Thymus (tissue), 11 donors: ENCODE data around the gene EML6. TPM values are rescaled to one million over a fixed set of nuclear protein-coding genes. Genes with fewer than 3 reads are reported as not detected.

Experiments used
- DNase-seq, 9 donors: peaks; one replicate each; pipeline ENCODE4 v3.0.0-alpha.2; 2013; ENCODE audit warnings: low spot score in 9 of 9, low read depth in 6 of 9, missing footprints in 1 of 9
- H3K27ac ChIP-seq, 2 donors: one replicate each; pipeline ENCODE4 v1.5.1; 2013; ENCODE audit warnings: control low read depth in 1 of 2, low read depth in 1 of 2, low read length in 1 of 2, mild to moderate bottlenecking in 1 of 2, moderate library complexity in 1 of 2
- H3K27me3 ChIP-seq, 2 donors: one replicate each; pipeline ENCODE4 v1.5.1; 2013; ENCODE audit warnings: low read length in 1 of 2; ENCODE audit not compliant: control insufficient read depth in 2 of 2, insufficient read depth in 1 of 2
- H3K36me3 ChIP-seq, 2 donors: one replicate each; pipeline ENCODE4 v1.5.1; 2013; ENCODE audit warnings: low read length in 1 of 2, mild to moderate bottlenecking in 1 of 2, moderate library complexity in 1 of 2; ENCODE audit not compliant: control insufficient read depth in 2 of 2, insufficient read depth in 2 of 2
- H3K4me1 ChIP-seq, 2 donors: one replicate each; pipeline ENCODE4 v1.5.1; 2013; ENCODE audit warnings: low read length in 2 of 2; ENCODE audit not compliant: control insufficient read depth in 2 of 2, insufficient read depth in 2 of 2
- H3K4me3 ChIP-seq, 2 donors: one replicate each; pipeline ENCODE4 v1.5.1; 2013; ENCODE audit warnings: low read length in 2 of 2, control low read depth in 1 of 2, mild to moderate bottlenecking in 1 of 2
- H3K9me3 ChIP-seq, 2 donors: one replicate each; pipeline ENCODE4 v1.5.1; 2013; ENCODE audit warnings: low read length in 1 of 2, mild to moderate bottlenecking in 1 of 2; ENCODE audit not compliant: control insufficient read depth in 2 of 2, insufficient read depth in 1 of 2
- WGBS: extraction: QIAGEN DNeasy Blood & Tissue Kit; methylation state at CpG from one replicate; pipeline ENCODE4 v1.1.7; 2013; 5-methylcytosine and 5-hydroxymethylcytosine counted together
- polyA plus RNA-seq: library from polyadenylated mRNA; stranded (reverse); fragments of 200-250 nt; gene quantifications from one replicate; pipeline ENCODE4 v1.2.3, GENCODE V29; 2013
- total RNA-seq: library from RNA; stranded (reverse); fragments of 120-200 nt; gene quantifications from one replicate; pipeline ENCODE4 v1.2.4, GENCODE V29; 2013
- donor health status: healthy.

Gene EML6
- total and polyA plus RNA-seq, 2 donors = 1.2 to 3.4 TPM

DNA sequence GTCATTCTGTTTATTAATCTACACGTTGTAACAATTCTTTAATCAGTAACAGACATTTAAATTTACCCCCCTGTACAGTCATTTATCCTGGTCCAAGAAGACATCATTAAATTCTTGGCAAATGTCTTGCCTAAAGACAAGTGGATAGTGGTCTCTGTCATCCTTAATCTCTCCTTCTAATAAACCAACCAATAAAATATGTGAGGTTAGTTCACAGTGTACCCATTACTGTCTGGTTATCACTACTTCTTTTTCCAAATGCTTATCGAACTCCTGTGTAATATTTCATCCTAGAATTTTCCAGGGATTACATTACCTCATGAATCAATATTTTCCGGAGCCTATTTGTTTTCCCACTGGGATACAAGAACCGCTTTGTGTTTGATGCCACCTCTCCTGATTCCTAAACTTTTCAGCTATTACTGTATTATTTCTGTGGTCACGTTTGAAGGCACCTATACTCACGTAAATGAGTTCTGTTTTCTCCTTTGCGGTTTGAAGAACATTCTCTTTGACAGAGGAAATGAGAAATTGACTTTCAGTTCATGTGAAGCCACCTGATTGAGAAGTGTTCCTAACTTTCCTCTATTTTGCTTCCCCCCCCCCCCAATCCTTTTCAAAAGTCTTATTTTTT lies 195.3 kb downstream of the EML6 start:
- DNase-seq = no peak
- Histone ChIP-seq H3K36me3 (no peaks in the 10 kb centered on the region), H3K9me3 (no peaks in the 10 kb centered on the region), H3K4me3 (no peak overlapping the region), H3K27ac (no peak overlapping the region), H3K27me3 (no peaks in the 10 kb centered on the region), H3K4me1 (no peaks in the 10 kb centered on the region)
- 84% methylated on average over 7 of the region's 7 CpGs for WGBS

DNA sequence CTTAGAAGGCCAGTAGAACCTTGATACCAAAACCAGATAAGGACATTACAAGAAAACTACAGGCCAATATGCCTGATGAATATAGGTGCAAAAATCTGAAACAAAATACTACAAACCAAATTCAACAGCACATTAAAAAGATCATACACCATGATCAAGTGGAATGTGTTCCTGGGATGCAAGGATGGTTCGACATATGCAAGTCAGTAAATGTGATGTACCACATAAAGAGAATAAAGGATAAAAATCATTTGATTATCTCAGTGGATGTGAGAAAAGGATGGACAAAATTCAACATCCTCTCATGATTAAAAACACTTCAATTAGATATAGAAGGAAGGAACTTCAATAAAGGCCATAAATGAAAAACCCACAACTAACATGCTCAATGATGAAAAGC lies 197.2 kb downstream of the EML6 start:
- Histone ChIP-seq H3K27me3 (no peaks in the 10 kb centered on the region), H3K4me3 (no peak overlapping the region), H3K9me3 (no peaks in the 10 kb centered on the region), H3K4me1 (no peaks in the 10 kb centered on the region), H3K27ac (no peak overlapping the region), H3K36me3 (no peaks in the 10 kb centered on the region)
- 97% methylated on average over 1 of the region's 1 CpG for WGBS
- DNase-seq = no peak

DNA sequence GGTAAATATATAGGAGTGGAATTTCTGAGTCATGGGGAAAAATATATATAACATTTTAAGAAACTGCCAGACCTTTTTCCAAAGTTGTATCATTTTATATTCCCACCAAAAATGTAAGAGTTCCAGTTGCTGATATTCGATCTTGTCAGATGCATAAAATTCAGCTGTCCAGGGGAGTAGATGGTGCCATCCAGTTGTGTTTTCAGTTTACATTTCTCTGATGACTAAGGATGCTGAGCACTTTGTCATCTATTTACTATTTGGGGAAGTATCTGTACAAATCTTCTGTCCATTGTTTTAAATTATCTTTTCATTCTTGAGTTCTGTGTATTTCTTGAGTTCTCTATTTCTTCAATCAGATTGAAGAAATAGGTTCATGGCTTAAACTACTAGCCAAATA lies 200.7 kb downstream of the EML6 start:
- Histone ChIP-seq H3K4me1 (no peaks in the 10 kb centered on the region), H3K36me3 (no peaks in the 10 kb centered on the region), H3K4me3 (no peak overlapping the region), H3K27ac (no peak overlapping the region), H3K9me3 (no peaks in the 10 kb centered on the region), H3K27me3 (no peaks in the 10 kb centered on the region)
- DNase-seq = no peak
- WGBS = 96% methylated on average over 1 of the region's 1 CpG

DNA sequence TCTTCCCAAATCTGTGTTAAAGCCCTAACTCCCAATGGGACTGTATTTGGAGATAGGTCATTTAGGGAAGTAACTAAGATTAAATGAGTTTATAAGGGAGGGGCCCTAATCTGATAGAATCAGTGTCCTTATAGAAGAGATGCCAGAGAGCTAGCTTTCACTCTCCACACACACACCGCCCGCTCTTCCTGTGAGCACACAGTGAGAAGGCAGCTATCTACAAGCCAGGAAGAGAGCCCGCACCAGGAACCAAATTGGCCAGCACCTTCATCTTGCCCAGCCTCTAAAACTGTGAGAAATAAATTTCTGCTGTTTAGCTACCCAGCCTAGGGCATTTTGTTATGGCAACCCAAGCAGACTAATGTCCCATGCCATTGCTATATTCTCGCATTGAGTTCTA lies 201.6 kb downstream of the EML6 start:
- Histone ChIP-seq H3K4me1 (no peaks in the 10 kb centered on the region), H3K27me3 (no peaks in the 10 kb centered on the region), H3K36me3 (no peaks in the 10 kb centered on the region), H3K4me3 (no peak overlapping the region), H3K27ac (no peak overlapping the region), H3K9me3 (no peaks in the 10 kb centered on the region)
- DNase-seq = no peak
- WGBS = 98% methylated on average over 4 of the region's 4 CpGs

DNA sequence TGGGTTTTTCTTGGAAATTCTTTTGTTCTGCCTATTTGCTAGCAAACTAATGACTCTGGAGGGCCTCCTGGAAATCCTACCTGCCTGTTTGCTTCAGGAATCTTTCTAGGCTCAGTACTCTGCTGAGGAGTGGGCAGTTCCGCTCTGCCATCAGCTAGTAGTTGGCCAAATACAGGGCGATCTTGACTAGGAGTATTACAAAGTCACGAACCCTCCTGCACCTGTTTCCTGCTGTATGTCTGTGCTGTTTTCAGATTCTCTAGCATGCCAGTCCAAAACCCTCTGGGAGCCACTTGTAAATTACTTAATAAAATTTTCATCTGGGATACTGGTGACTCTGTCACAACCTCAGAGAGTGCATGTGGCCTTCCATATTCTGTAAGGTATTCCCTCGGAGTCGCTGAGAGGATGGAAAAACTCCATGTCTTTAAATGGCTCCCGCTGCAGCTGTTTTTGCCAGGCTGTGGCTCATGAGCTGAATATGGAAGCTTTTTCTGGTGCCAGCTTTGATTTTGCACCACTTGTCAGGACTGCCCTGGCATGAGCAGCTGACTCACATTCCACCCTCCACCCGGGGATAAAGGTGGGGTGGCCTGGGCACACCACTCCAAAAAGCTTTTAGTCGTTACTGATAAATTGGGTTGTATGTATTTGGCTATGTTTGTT lies 203.8 kb downstream of the EML6 start:
- DNase-seq = no peak
- Histone ChIP-seq H3K27me3 (no peaks in the 10 kb centered on the region), H3K4me1 (no peaks in the 10 kb centered on the region), H3K27ac (no peak overlapping the region), H3K36me3 (no peaks in the 10 kb centered on the region), H3K4me3 (no peak overlapping the region), H3K9me3 (no peaks in the 10 kb centered on the region)
- 91% methylated on average over 8 of the region's 8 CpGs for WGBS

DNA sequence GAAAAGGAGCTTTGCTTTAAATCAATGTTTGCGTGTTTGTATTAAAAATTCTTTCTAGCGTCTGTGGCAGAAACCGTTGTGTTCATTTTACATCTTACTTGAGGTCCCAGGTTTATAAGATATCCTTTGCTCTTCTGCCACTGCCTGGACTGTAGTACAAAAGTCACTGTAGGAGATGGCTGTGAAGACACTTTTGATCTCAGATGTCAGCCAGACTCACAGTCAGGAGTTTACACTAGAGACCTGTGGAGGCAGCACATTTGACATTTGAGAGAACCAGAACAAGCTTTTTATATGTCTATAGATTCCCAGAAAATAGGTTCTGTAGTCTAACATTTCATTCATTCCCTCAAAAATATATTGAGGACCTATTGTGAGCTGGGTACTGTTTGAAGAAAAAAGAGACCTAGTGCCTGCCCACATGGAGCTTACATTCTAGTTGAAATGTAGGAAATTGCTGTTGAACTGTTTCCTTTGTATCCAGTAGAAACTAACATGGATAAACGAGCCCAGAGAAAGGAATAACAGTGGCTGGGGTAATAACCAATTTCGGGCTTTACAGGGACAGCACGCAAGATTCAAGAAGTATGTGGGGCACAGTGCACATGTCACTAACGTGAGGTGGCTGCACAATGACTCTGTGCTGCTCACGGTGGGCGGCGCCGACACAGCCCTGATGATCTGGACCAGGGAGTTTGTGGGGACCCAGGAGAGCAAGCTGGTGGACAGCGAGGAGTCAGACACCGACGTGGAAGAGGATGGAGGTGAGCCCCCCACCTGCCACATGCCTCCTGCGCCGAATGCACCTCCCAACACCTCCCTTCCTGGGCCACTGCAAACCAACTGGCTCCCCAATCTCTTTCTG lies 204.5 kb downstream of the EML6 start:
- Histone ChIP-seq H3K36me3 (no peaks in the 10 kb centered on the region), H3K27ac (no peak overlapping the region), H3K27me3 (no peaks in the 10 kb centered on the region), H3K9me3 (no peaks in the 10 kb centered on the region), H3K4me1 (no peaks in the 10 kb centered on the region), H3K4me3 (no peak overlapping the region)
- no peak for DNase-seq
- WGBS = 99% methylated on average over 16 of the region's 16 CpGs

DNA sequence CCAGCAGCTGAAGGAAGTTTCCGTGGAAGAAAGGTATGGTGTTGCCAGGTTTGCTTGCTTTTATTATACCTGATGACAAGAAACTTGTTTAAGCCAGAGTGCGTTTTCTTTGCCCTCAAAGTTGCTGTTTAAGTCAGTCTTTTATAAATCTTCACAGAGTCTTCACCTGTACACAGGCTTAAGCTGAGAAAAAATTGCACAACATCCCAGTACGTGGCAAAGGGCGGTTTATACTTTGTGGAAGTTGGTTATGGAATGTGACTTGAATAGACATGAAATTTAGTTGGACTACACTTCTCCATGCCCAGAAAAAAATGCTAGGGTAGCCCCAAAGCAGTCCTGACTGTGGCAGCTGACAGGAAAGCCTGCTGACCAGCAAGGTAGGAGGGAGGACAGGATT lies 205.3 kb downstream of the EML6 start:
- Histone ChIP-seq H3K4me3 (no peak overlapping the region), H3K36me3 (no peaks in the 10 kb centered on the region), H3K27ac (no peak overlapping the region), H3K4me1 (no peaks in the 10 kb centered on the region), H3K27me3 (no peaks in the 10 kb centered on the region), H3K9me3 (no peaks in the 10 kb centered on the region)
- WGBS = 87% methylated on average over 4 of the region's 4 CpGs
- DNase-seq = no peak

DNA sequence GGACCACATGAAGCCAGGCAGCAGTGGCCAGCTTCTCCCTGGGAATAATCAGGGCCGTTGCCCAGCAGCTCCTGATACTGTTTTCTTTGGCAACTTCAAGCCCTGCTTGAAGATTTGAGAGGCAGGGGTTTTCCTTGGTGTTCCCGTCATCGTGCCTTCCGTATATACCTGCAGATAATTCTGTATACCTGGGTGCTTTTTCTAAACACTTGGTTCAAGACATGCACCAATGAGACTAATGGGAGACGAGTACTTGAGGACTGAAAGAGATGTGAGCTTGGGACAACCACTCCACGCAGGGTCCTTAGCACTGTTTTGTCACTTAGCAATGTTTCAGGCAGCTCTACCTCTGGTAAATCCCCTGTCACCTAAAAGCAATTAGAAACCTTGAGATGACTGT lies 208.0 kb downstream of the EML6 start:
- Histone ChIP-seq H3K9me3 (no peaks in the 10 kb centered on the region), H3K4me1 (no peaks in the 10 kb centered on the region), H3K4me3 (no peak overlapping the region), H3K36me3 (no peaks in the 10 kb centered on the region), H3K27ac (no peak overlapping the region), H3K27me3 (no peaks in the 10 kb centered on the region)
- WGBS = 95% methylated on average over 6 of the region's 6 CpGs
- DNase-seq = no peak

DNA sequence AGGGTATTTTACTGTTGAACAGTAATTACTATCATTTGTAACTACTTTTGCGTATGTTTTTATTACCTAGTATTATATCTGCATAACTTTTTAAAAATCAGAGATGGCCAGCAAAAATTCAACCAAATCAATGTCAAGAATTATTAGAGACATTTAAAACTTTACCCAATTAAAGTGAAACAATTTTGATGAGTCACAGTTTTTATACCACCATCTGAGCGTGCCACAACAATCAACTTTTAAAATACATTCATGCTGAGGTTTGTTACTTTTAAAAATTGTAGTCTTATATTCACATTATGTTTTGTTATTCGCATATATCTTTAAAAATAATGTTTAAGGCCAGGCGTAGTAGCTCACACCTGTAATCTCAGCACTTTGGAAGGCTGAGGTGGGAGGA lies 211.9 kb downstream of the EML6 start:
- no peaks in the 10 kb centered on the region for H3K4me1 ChIP-seq
- H3K9me3 ChIP-seq = peaks cover 1 to 9% of the 10 kb centered on the region in 2 donors
- H3K36me3 ChIP-seq = no peaks in the 10 kb centered on the region
- no peaks in the 10 kb centered on the region for H3K27me3 ChIP-seq
- WGBS = 98% methylated on average over 4 of the region's 4 CpGs
- no peak for DNase-seq
- no peak overlapping the region for H3K27ac ChIP-seq
- H3K4me3 ChIP-seq = no peak overlapping the region
